Umbilical cord (tissue), 2 donors: Measurements from ENCODE around the gene PCBP3. TPM values are rescaled to one million over a fixed set of nuclear protein-coding genes. Genes with fewer than 3 reads are reported as not detected.

Source experiments
- DNase-seq: peaks from one replicate; pipeline ENCODE4 v3.0.0-alpha.2; 2015; ENCODE audit warnings: low spot score
- total RNA-seq: library from RNA; depleted of rRNA; stranded (reverse); fragments of >200 nt; gene quantifications from one replicate; pipeline ENCODE4 v1.2.3, GENCODE V29; 2014; ENCODE audit warnings: low replicate concordance; ENCODE audit not compliant: insufficient read depth

PCBP3 gene
- total RNA-seq, 1 donor from 2014 or later = 4.8 TPM

DNA sequence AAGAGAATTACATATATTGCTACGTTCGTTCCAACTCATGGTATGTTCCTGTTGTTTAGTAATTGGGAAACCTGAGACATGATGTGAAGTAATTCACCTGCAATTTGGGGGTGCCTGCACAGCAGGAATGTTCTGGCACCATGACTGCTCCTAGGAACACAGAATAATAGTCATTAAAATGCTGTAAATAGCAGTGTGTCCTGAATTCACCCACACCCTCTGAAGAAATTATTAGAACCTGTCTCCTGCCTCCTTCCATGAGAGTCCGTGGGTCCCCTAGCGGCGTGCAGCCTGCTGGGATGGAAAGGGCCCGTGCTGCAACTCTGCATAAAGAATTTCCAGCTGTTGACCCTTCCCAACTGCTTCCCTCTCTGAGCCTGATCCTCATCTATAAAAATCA is 143.1 kb downstream of the PCBP3 start:
- DNase-seq = no peak

DNA sequence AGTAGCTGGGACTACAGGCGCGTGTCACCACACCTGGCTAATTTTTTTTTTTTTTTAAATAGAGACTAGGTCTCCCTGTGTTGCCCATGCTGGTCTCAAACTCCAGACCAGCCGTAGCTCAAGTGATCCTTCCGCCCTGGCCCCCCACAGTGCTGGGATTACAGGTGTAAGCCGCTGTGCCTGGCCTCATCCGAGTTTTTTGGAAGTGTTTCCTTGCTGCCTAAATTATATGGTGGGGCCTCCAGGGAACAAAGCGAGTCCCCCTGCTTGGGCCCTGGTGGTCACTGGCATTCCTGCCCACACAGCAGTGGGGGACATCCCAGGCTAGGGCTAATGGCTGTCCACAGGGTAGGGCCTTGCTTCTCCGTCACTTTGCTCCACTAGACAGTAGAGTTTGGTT is 143.8 kb downstream of the PCBP3 start:
- DNase-seq = no peak

- no peak for DNase-seq
These were observed 144.7 kb downstream of the PCBP3 start for GRCh38 chr21:45788198-45788597.

DNA sequence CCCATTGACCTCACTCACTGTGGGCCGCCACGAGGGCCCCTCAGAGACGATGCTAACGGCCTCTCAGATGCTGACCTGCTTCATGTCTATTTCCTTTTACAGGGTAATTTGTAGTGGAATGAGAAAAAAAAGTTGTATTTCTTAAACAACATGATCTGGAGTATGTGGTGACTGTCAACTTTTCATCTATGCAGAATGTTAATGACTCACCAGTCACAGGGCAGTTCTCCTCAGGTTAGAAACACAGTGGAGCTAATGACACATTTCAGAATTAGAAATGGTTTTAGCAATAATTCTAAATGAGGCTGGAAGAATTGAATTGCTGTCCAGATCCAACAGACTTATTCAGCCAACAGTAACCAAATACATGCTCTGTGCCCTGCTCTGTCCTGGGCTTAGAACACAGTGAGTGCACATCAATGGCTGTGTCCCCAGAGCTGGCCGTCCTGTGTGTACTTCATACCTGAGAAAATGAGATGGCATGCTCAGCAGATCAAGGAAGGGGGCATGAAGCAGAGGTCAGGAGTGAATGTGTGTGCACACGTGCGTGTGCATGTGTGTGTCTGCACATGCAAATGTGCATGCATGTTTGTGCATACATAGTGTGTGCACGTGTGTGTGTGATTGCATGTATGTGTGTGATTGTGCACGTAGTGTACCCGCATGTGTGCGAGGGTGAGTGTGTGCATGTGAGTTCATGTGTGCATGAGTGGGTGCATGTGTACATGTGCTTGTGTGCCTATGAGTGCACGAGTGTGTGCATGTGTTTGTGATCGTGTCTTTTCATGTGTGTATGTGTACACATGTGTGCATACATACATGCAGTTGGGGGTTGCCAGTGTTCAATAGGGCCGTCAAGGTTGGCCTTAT is 145.3 kb downstream of the PCBP3 start:
- no peak for DNase-seq

DNA sequence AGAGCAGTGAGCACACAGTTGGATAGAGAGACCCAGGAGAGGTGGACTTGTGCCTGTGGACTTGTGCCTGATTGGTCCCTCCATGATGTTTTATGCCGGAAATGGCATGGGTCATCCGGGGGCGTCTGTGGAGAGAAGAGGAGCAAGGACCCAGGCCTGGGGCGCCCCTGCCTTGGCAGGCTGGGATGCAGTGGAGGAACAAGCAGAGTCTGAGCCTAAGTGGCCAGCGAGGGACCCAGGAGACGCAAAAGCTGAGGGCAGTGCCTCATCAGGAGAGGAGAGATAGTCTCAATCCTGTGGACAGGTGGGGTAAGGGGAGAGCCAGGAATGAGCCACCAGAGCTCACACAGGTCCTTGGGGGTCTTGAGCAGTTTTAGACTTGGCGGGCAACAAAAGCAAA is 146.9 kb downstream of the PCBP3 start:
- DNase-seq = no peak

GRCh38 chr21:45791562-45792418 is 148.3 kb downstream of the PCBP3 start:
- no peak for DNase-seq

GRCh38 chr21:45792682-45793383 is 149.3 kb downstream of the PCBP3 start:
- DNase-seq = no peak

DNA sequence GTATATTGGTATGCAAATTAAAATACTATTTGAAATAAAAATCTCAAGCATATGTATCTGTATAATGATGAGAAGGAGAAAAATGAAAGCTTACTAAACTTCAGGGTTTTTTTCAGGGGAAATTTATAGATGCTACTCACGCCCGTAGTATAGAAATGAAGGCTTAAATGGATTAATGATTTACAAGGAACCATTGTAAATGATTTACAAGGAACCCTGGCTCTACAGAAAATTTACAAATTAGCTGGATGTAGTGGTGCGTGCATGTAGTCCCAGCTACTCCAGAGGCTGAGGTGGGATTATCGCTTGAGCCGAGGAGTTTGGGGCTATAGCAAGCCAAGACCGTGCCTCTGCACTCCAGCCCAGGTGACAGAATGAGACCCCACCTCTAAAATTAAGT is 150.5 kb downstream of the PCBP3 start:
- no peak for DNase-seq

- DNase-seq = no peak
These were observed 152.5 kb downstream of the PCBP3 start for GRCh38 chr21:45796003-45796402.

- DNase-seq = no peak
These were observed 153.8 kb downstream of the PCBP3 start for GRCh38 chr21:45797338-45797737.

DNA sequence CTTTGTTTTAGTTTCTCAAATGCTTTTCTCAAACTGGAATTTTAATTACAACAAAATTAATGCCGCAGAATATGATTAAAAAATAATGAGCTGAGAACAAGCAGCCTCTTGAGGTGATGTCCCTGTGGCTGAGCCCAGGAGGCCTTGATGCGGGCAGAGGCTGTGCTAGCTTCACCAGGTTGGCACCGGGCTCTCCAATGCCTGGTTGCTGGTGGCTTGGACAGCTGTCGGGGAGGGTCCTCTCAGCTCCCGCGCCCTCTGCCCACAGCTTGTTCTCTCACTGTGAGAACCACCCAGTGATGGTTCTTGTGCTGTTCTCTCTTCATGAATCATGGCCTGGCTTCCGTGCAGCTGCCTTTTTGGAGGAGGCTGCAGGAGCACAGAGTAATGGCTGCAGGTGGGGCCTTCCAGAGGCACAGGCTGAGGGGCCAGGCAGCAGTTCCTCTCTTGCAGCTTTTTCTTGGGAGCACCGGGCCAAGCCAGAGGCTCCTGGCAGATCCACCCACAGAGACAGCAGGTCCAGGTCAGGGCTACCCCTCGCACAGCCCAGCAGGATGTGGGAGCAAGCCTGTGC is 156.3 kb downstream of the PCBP3 start:
- DNase-seq = no peak

DNA sequence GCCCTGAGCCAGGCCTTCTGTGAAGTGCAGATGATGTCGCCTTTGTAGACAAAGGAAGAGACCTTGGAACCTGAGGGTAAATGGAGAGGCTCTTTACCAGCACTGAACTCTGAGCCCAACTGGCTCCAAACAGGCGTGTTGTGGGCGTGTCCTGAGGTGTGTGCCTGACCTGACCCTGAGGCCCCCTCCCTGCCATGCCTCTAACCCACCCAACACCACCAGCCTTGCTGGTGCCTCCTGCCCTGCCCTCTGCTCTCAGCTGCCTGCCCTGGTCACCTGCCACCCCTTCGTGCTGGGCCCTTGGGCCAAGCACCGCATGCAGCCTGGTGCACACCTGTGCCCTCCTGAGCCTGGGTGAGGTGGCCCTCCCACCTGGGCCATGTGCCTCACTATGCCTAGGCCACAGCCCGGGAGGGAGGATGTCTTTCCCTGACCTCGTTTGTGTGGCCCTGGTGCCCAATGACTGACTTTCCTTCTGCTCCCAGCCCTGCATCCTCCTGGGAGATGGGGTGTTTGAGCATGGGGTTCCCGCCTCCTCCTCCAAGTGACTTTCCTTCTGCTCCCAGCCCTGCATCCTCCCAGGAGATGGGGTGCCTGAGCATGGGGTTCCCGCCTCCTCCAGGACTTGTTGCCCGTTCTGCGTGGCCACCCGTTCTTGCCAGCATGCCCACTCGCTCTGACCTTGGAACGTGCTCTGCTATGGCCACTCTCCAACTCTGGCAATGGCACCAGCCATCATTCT is 157.0 kb downstream of the PCBP3 start:
- DNase-seq = no peak

- DNase-seq = no peak
These were observed 157.8 kb downstream of the PCBP3 start for GRCh38 chr21:45801129-45801964.

DNA sequence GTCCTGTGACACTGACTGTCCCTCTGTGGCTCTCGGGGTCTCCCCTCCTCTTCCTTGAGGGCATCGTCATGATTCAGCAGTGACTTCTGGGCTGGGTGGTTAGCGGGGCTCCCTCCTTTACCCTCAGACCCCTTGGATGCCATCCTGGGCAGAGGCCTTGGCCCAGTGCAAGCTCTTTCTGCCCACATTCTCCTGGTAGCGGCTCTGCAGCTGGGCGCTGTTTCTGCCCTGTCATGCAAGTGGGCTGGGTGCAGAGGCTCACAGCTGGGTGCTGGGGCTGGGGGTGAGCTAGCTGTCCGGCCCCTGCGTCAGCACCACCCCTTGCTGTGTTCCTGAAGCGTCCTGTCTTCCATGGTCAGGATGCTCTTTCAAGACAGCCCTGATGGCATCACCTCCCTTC is 158.5 kb downstream of the PCBP3 start:
- DNase-seq = no peak

DNA sequence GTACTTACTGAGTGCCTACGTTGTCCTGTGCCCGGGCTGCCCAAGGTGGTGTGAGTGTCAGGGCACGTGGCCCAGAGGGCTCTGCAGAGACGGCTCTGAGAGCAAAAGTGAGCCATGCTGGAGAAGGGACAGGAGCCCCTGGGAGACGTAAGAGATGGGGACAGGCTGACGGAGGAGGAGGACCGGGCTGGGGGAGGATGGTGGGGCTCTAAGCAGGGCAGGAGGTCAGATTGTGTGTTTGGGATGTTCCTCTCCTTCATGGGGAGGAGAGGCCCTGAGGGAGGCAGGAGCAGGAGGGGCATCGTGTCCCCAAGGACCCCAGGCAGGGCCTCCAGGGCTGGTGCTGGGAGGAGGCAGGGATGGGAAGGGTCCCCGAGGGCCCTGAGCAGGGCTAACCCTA is 158.9 kb downstream of the PCBP3 start:
- DNase-seq = no peak

DNA sequence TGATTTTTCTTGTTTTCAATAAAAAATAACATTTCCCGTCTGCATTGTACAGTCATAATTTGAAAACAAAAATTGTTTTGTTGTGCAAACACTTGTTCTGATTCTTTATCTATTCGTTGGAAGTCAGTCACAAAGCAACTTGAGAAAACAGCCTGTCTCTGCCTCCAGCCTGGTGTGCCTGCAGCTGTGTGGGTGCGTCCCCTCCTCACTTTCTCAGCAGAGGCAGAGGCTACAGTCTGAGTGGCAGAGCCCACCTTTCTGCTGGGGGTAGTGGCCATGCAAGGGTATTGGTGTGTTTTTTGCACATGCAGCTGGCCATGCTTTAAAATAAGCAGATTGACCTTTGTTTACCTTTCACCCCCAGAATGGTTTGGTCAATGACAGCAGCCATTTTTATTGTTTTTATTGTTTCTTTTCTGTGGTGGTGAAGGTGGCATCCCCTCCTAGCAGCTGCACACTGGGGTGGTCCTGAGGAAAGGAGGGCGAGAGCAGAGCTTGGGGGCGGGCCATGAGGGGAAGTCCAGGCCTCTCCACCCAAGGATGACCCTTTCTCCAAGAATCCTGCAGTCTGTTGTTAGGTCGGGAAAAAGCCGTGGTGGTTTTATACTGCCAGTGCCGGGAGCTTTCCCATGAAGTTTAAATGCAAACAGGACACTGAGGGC is 159.6 kb downstream of the PCBP3 start:
- DNase-seq = no peak

DNA sequence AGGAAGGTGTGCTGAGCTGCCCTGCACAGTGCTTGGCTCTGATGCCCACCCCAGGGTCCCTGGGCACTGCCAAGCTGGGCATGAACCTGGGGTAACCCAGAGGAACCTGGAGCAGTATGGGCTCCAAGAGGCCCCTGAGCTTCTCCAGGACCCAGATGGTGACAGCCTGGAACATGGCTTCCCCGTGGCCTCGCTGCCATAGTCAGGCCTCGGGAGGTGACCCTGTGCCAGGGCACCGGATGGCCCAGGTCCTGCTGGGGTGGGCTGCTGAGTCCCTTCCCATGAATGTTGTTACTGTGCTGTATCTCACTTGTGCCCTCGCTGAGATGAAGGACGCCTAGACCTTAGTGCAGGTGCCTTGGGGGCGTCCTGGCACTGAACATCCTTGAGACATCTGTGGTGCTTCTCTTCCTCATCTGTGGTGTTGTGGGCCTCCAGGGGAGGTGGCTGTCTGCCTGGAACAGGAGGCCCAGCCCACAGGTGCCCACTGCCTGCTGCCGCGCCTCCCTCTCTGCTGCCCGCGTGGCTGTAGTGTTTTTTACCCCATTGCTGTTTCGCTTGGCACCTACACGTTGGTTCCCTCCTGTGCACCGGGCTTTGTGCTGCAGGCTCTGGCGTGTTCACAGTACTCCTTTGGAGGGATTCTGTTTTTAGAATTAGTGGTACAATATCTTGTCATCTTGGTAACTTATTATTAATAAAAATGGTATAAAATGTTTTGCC is 160.3 kb downstream of the PCBP3 start:
- DNase-seq = no peak

- no peak for DNase-seq
These were observed 161.3 kb downstream of the PCBP3 start for GRCh38 chr21:45804809-45805313.

- no peak for DNase-seq
These were observed 161.8 kb downstream of the PCBP3 start for GRCh38 chr21:45805321-45805720.
